Ecto neural progenitor cell (in vitro differentiated cells): ENCODE data around the gene UBE2D3.

Experiments used
- DNase-seq: peaks from one replicate; pipeline ENCODE4 v3.0.0-alpha.2; 2018; ENCODE audit warnings: low spot score

The UBE2D3 gene

DNA sequence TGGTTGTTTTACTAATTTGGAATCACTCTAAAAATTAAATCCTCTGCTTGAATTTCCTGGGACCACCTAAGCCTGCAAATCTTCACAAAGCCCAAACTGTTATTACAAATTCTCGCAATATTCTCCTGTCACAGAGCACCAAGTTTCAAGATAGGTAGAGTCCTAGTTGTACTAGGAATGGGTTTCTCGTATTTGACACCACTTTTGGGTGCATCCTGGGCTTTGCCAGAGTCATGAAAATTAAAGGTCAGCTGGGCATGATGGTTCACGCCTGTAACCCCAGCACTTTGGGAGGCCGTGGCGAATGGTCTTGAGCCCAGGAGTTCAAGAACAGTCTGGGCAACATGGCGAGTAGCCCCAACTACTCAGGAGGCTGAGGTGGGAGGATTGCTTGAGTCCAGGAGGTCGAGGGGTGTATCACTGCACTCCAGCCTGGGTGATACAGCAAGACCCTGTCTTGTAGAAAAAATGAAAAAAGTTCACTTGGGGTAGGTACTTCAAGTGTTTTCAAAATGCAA lies 36.0 kb downstream of the UBE2D3 start:
- DNase-seq = no peak

DNA sequence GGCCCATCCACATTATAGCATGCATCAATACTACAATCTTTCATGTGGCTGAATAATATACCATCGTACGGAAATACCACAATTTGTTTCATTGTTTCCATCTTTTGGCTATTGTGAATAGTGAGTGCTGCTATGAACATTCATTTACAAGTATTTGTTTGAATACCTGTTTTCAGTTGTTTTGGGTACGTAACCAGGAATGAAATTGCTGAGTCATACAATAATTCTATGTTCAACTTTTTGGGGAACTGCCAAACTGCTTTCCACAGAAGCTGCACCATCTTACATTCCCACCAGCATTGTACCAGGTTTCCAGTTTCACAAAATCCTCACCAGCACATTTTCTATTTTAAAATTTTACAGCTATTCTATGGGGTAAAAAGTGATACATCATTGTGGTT lies 38.0 kb downstream of the UBE2D3 start:
- DNase-seq = no peak

DNA sequence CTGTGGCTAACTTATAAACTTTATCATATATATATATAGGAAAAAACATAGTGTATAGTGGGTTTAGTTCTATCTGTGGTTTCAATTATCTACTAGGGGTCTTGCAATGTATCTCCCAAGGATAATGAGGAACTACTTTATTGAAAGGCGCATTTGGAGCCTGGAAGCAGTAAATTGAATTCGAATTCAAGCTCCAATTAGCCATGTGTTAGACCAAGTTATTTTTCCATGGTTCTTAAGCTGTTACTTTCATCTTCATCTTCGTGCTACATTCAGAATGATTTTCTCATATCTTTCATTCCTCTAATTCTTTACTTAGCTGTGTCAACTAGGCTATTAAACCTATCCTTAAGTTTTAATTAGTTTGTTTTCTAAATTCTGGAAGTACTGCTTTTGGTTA lies 39.4 kb downstream of the UBE2D3 start:
- no peak for DNase-seq

DNA sequence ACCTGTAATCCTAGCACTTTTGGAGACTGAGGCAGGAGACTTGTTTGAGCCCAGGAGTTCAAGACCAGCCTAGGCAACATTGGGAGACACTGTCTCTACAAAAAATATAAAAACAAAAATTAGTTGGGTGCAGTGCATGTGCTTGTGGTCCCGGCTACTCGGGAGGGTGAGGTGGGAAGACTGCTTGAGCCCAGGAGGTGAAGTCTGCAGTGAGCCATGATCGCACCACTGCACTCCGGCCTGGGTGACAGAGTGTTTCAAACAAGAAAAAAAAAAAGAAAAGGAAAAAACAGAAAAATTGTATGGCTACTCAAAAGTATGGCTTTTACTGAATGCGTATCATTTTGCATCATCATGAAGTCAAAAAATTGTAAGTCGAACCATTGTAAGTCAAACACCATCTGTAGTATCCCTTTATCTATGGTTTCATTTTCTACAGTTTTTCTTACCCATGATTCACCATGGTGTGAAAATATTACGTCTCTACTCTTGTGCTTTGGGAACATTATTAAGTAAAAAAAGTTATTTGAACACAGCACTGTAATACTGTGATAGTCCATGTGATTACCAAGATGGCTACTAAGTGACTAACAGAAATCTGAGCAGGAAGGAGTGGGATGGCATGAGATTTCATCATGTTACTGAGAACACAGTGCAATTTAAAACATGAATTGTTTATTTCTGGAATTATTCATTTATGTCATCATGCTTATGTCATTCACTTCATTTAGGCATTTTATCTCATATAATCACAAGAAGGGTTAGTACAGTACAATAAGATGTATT lies 40.1 kb downstream of the UBE2D3 start:
- DNase-seq = no peak

DNA sequence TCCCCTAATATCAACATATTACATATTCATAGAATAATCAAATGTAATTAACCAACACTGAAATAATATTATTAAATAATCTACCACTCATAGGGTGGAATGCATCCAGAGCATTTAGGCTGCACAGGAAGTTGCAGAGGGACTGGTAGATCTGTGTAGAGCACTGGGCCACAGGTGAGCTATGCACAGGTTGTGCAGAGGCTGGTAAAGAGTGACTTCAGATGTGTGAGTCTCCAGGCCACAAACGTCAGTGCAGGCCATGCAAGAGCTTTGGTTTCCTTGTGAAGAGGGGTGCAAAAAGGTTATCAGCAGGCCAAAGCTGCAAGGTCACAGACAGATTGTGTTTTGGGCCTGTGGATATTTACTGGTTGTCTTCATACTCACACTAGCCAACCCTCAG lies 41.1 kb downstream of the UBE2D3 start:
- no peak for DNase-seq

DNA sequence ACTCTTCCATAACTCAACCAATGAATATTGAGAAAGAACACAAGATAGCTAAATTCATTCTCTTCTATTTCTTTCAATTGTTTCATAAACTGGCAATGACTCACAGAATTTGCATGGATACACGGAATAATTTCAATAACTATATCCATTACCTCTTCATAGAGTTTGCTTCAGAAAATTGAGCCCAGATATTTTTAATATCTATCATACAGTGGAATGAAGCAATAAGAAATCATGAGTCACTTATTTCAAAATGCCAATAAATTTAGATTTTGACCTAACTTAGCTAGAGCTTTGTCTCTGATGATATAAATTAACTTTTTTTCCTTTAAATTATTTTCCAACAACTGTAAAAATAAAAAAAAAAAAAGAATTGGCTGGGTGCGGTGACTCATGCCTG lies 44.3 kb downstream of the UBE2D3 start:
- DNase-seq = no peak

DNA sequence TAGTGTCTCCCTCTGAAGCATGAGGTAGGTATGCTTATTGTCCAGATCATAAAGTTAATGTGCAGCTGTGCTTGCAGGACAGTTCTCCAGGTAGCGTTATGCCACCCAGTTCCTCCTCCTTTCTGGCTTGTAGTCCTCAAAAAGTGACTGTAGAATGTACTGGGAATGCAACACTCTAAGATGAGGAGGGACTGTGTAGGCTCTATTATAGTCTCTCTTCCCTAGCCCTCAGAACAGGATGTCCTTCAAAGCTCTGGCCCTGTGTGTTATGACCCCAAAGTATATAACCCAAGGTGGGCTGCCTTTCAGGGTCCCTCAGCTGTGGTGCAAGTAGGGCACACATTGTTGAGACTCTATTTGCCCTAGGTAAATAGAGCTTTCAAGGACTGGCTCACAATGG lies 45.8 kb downstream of the UBE2D3 start:
- no peak for DNase-seq

DNA sequence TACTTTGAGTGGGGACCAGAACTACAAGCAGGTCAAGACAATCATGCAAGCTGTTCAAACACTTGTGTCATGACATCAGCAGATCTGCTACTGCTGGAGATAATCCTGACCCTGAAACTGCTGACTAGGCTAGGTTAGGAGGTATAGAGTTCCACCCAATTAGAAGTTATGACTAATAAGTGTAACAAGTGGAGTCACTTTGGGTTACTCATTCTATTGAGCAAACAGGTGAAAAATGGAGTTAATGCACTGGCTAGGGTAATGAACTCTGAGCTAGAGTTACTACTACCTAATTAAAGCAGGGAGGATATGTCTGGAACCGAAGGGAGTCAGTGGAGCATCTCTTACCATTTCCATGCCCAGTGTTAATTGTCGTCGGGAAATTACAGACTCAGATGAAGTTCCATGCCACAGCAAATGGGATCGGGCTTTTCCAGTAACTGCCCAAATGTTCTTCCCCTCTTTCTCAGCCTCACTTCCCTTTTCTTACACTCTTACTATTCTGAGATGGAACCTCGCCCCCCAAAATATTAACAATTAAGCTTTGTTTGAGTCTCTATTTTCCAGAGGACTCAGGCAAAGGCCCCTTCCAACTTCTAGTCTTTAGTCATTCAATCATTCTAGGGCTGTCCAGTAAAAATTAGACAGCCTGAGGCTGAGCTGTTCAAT lies 46.7 kb downstream of the UBE2D3 start:
- DNase-seq = no peak

DNA sequence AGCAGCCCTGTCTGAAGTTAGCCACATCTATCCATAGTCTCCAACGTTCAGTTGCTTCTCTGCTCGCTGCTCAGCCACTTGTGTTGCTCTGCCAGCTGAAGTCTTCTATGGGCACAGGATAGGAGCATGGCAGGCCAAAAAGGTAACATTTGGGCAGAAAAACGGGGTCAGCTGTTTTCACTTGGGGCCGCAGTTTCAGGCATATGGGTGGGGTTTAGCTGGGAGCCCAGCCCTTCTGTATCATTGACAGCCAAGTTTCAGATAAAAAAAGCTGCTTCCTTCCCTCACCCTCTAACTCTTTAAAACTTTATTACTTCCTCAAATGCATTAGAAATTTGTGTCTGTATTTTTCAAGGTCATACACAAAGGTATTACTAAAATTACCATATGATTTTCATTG lies 48.1 kb downstream of the UBE2D3 start:
- DNase-seq = no peak

DNA sequence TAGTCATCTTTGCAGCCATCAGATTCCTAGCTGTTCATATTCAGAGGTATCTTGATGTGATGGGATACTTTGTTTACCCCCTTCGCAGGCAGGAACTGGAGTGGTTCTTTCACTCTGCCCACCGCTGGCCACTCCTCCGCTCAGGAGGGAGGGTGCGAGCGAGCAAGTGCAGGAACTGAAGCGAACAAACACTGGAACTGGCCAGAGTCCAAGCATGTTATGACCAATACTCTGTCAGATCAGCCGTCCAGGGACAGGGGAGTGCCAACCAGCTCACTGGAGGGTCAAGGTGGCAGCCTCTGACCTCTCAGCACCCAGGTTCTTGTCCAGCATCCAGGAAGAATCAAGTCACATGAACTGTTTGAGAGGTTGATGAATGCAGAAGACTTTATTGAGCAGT lies 48.6 kb downstream of the UBE2D3 start:
- DNase-seq = no peak

DNA sequence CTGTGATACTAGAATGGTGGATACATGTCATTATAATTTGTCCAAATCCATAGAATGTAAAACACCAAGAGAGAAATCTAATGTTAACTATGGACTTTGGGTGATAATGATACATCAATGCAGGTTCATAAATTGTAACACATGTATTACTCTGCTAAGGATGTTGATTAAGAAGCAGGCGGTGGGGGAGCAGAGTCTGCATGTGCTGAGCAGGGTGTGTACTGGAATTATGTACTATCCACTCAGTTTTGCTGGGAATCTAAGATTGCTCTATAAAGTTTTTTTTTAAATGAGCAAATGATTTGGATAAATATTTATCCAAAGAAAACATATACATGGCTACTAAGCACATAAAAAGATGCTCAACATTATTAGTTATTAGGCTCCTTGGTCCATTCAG lies 51.5 kb downstream of the UBE2D3 start:
- no peak for DNase-seq

DNA sequence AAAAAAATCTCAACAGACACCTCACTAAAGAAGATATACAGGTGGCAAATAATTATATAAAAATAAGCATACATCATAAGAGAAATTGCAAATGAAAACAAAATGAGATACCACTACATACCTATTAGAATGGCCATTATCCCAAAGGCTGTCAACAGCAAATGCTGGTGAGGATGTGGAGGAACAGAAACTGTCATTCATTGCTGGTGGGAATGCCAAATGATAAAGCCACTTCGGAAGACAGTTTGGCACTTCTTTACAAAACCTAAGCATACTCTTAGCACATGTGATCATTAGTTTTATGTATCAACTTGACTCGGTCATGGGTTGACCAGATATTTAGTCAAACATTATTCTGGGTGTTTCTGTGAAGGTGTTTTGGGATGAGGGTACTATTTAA lies 53.1 kb downstream of the UBE2D3 start:
- no peak for DNase-seq

DNA sequence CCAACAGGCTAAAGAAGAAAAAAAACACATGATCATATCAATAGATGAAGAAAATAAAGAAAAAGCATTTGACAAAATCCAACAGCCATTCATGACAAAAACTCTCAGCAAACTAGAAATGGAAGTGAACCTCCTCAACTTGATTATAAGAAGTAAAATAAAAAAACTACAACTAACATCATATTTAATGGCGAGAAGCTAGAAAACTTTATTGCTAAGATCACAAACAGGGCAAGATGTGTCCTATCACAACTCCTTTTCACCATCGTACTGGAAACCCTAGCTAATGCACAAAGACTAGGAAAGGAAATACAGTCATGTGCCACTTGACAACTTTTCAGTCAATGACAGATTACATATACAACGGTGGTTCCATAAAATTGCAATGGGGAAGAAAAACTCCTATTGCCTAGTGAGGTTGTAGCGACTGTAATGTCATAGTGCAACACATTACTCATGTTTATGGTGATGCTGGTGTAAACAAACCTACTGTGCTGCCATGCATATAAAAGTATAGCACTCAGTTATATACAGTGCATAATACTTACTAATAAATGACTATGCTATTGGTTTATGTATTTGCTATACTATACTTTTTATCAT lies 54.5 kb downstream of the UBE2D3 start:
- DNase-seq = no peak

DNA sequence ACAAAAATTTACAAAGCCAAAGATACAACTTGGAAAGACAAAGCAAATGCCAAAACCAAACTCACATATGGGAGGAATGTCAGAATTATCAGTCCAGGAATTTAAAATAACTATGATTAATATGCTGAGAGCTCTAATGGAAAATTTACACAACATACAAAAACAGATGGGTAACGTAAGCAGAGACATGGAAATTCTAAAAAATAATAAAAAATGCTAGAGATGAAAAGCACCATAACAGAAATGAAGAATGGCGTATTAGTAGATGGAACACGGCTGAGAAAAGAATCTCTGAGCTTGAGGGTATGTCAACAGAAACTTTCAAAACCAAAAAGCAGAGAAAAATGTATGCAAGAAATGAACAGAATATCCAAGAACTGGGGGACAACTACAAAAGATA lies 62.5 kb downstream of the UBE2D3 start:
- DNase-seq = no peak

DNA sequence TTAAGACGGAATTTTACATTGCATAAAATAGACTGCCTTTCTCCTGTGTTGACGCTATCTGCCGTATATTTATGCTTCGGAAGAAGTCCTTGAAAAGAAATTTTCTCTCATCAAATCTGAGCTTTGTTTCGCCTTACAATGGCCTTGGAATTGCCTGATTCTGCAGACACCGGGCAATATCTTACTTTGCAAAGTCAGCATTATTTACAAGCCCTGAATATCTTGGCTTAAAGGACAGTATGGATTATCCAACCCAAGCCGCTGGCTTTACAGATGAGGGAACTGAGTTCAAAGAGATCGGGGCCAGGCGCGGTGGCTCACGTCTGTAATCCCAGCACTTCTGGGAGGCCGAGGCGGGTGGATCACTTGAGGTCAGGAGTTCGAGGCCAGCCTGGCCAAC lies 65.4 kb downstream of the UBE2D3 start:
- DNase-seq = no peak

DNA sequence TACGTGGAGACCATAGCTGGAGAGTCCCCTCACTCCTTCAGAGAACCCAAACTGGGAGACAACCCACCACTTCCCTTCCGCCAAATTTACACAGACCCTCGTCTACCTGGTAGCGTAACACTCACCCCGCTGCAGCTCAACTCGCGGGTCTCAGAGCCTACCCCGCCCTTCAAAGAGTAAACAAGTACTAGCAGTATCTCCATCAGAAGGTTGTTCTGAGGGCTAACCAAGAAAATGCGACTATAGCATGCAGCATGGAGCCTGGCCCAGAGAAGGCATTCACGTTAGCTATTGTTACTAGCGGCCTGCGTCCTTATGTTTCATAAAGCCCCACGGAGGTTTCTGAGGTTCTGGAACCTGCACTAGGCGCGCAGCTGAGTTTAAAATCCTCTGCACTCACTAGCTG lies 66.1 kb downstream of the UBE2D3 start:
- DNase-seq = no peak

DNA sequence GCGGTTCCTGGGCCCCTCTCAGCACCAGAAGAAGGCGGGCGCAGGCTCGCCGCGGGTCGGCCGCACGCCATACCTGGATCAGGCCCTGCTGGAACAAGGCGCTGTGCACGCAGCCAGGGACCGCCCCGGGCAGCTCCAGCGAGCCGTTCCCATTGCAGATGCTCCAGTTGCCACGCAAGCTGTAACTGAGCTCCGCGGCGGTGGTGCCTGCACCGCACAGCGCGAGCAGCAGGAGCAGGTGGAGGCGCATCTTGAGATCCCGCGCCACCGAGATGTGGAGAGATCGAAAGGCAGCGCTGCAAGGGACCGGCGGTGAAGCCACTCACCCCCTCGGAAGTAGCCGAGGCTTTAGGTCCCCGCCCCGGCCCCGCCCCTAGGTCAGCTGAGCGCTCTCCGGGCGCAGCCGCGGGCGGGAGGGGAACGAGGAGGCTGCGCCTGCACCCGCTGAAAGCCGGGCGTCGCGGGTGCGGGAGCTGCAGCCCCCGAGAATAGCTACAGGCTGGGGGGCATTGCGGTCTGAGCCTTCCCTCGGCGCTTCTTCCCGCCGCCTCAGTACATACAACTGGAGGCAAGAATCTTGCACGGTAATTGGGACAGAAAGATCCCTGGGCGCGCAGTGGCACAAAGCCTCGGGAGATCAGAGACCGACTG lies 66.6 kb downstream of the UBE2D3 start, which contains the start of gene MANBA:
TSS of gene MANBA (minus strand) at position 324 of the 651 bp plus-strand sequence. CDS start at position 250, 74 bp downstream.
- peak; percentile 89 for DNase-seq

DNA sequence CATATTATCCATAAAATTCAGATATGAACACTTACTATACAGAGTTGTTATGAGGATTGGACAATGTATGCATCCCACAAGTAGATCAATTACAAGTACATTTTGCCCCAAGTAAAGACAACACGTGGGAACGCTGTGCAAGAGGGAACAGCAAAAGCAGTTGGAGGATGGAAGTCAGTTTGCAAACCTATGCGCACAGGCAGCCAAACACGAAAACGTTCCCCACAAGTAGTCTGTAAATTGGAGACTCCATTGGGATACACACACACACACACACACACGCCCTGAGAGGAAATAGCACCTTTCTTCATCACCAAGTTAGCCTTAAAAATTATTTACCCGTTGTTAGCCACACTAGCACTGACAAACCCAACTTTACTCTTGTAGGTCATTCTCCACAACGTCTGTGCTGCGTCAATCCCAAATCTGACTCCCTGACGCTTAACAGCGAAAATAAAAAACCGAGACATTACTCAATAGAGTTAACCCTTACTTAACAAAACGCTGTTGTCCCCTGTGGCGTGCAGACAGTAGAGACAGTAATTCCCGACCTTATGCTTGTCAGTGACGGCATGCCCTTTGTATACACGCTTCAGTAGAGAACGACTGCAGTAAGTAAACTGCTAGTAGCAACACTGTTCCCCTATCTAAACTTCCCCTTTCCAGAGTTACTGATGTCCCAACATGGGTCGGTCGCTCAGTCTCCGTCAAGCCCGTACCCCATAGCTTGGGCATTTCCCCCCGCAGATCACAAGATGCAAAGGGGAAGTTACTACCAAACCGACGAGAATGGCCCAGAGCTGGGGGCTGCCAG lies 67.3 kb downstream of the UBE2D3 start:
- peak; percentile 47 for DNase-seq

DNA sequence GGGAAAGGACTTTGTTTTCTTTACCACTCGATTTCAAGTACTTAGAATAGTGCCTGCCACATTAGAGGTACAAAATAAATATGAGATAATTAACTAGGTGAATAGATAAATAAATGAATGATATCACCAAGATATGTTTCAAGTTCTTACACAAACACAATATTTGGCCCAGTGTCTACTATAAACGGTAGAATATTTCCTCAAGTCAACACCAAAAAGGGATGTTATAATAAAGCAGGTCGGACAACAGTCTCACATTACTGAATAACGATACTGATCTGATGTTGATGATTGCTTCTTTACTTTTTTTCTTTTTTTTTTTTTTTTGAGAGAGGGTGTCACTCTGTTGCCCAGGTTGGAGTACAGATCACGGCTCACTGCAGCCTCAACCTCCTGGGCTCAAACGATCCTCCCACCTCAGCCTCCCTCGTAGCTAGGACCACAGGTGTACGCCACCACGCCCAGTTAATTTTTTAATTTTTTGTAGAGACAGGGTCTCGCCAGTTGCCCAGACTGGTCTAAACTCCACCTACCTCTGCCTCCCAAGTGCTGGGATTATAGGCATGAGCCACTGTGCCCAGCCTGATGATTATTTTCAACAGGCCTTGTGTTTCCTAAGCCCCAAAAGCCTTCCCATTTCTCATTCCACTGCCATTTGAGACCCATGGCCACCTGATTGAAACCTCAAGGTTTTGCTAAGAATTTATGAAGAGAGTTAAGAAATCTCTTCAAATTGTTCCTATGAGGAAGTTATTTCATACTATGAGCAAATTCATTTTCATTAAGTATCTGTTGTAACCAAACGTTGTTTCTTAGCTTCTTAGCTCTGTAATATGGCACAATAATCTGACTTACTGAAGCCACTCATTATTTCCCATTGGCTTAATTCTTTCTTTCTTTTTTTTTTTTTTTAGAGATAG lies 68.8 kb downstream of the UBE2D3 start:
- DNase-seq = no peak

DNA sequence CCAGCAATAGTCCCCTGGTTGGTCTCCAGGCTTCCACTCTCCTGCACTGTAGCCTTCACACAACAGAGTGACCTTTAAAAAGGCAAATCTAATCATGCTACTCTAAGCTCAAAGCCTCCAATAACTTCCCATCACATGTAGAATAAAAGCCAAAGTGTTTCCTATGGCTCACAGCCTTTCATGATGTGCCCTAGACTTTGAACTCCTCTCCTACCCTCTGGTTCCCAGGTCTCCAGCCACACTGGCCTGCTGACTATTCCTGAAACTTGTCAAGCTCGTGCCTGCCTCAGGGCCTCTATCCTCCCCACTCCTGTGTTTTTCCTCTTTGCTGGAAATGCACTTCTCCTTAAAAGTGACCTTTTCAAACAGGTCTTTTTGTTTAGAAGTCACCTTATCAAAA lies 69.7 kb downstream of the UBE2D3 start:
- no peak for DNase-seq

DNA sequence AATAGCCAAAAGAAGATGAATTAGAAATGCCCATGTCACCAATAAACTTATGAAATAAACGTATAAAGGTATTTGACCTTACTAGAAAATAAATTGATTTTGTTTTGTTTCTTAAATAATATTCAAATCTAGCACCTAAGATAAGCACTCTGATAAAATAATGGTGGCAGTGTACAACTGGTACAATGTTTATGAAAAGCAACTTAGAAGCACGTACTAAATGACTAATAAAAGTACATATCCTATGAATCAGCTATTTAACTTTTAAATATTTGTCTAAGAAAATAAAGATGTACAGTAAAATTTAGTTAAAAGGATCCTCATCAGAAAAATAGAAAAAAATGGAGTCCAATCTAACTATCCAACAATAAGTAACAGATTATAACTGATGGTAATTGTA lies 73.3 kb downstream of the UBE2D3 start:
- no peak for DNase-seq
